ENCODE results near the gene DAPK2. TPM values are rescaled to one million over a fixed set of nuclear protein-coding genes. Genes with fewer than 3 reads are reported as not detected.

Gene DAPK2
- total RNA-seq, 1 donor from 2014 or later = 1.6 TPM

GRCh38 chr15:64022571-64022970 lies 23.7 kb downstream of the DAPK2 start:
- Mint-ChIP-seq H3K27me3 (ENCODE audit: low read depth) (no peaks in the 10 kb centered on the region), H3K36me3 (ENCODE audit: low read depth) (no peaks in the 10 kb centered on the region), H3K4me1 (ENCODE audit: low read depth) (peaks cover 7% of the 10 kb centered on the region), H3K4me3 (ENCODE audit: unreplicated experiment) (no peak overlapping the region), H3K9me3 (ENCODE audit: low read depth) (peaks cover 7% of the 10 kb centered on the region), H3K27ac (ENCODE audit: unreplicated experiment) (no peak overlapping the region)
- DNase-seq (ENCODE audit: low spot score) = no peak
- TF ChIP-seq, protein P1, sequence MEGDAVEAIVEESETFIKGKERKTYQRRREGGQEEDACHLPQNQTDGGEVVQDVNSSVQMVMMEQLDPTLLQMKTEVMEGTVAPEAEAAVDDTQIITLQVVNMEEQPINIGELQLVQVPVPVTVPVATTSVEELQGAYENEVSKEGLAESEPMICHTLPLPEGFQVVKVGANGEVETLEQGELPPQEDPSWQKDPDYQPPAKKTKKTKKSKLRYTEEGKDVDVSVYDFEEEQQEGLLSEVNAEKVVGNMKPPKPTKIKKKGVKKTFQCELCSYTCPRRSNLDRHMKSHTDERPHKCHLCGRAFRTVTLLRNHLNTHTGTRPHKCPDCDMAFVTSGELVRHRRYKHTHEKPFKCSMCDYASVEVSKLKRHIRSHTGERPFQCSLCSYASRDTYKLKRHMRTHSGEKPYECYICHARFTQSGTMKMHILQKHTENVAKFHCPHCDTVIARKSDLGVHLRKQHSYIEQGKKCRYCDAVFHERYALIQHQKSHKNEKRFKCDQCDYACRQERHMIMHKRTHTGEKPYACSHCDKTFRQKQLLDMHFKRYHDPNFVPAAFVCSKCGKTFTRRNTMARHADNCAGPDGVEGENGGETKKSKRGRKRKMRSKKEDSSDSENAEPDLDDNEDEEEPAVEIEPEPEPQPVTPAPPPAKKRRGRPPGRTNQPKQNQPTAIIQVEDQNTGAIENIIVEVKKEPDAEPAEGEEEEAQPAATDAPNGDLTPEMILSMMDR (IDR thresholded peaks at IDR 0.05) = no peak

DNA sequence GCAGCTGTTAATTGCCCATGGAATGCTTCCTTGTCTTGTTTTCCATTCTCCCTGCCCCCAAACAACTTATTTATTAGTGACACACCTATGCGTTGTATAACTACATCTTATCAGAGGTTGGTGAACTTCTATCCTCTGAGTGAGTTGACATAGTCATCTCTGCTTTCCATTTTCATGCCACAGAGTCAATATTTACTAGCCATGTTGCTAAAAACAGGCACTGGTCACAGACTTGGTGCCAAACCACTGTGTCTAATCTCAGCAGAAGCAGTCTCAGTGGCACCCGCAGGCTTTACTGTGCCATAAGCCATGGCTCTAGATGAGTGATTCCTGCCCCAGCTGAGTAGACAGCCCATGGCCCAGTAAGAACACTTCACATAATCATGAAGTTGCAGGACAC lies 26.5 kb downstream of the DAPK2 start:
- Mint-ChIP-seq H3K4me3 (ENCODE audit: unreplicated experiment) (no peak overlapping the region), H3K9me3 (ENCODE audit: low read depth) (peaks cover 7% of the 10 kb centered on the region), H3K27ac (ENCODE audit: unreplicated experiment) (no peak overlapping the region), H3K36me3 (ENCODE audit: low read depth) (no peaks in the 10 kb centered on the region), H3K27me3 (ENCODE audit: low read depth) (no peaks in the 10 kb centered on the region), H3K4me1 (ENCODE audit: low read depth) (peaks cover 9% of the 10 kb centered on the region)
- TF ChIP-seq, protein P1 (IDR thresholded peaks at IDR 0.05) = no peak
- no peak for DNase-seq (ENCODE audit: low spot score)

DNA sequence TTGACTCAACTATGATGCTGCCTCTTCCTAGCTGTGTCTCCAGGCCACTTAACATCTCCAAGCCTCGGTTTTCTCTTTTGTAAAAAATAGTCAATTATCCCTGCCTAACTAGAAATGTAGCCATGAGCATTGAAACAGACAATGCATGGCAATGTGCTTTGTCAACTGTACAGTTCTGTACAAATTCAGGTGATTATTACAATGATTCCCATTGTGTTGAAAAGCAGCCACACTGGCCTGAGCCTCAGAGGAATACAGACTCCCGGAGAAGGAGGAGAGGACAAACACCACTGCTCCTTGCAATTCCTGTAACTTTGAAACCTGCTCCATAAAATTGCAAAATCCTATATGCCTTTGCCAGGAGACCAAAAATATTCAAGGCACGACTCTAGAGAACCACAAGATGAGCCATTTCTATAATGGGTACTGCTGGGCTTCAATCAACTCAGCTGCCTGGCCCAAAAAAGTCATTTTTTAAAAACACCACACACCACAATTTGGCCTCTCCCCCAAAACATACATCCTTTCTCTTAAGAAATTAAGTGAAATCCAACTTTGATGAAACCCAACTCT lies 28.6 kb downstream of the DAPK2 start:
- no peak for DNase-seq (ENCODE audit: low spot score)
- Mint-ChIP-seq H3K4me3 (ENCODE audit: unreplicated experiment) (no peak overlapping the region), H3K4me1 (ENCODE audit: low read depth) (peaks cover 9% of the 10 kb centered on the region)

GRCh38 chr15:64017082-64017588 lies 29.1 kb downstream of the DAPK2 start:
- TF ChIP-seq, protein P1 (IDR thresholded peaks at IDR 0.05) = no peak
- Mint-ChIP-seq H3K27me3 (ENCODE audit: low read depth) (no peaks in the 10 kb centered on the region), H3K9me3 (ENCODE audit: low read depth) (peaks cover 7% of the 10 kb centered on the region), H3K4me1 (ENCODE audit: low read depth) (peaks cover 9% of the 10 kb centered on the region), H3K4me3 (ENCODE audit: unreplicated experiment) (no peak overlapping the region), H3K36me3 (ENCODE audit: low read depth) (no peaks in the 10 kb centered on the region), H3K27ac (ENCODE audit: unreplicated experiment) (no peak overlapping the region)
- DNase-seq (ENCODE audit: low spot score) = no peak

More for the DNA sequence above, 28.6 kb downstream of the DAPK2 start:
- Mint-ChIP-seq H3K27ac (ENCODE audit: unreplicated experiment) (no peak overlapping the region), H3K9me3 (ENCODE audit: low read depth) (peaks cover 7% of the 10 kb centered on the region), H3K36me3 (ENCODE audit: low read depth) (no peaks in the 10 kb centered on the region), H3K27me3 (ENCODE audit: low read depth) (no peaks in the 10 kb centered on the region)
- TF ChIP-seq, protein P1 (IDR thresholded peaks at IDR 0.05) = no peak

- TF ChIP-seq, protein P1 (IDR thresholded peaks at IDR 0.05) = no peak
- H3K27me3 Mint-ChIP-seq (ENCODE audit: low read depth) = no peaks in the 10 kb centered on the region
Measured at GRCh38 chr15:64016257-64016656, 30.0 kb downstream of the DAPK2 start.

More at GRCh38 chr15:64016257-64016656, 30.0 kb downstream of the DAPK2 start:
- peaks cover 13% of the 10 kb centered on the region for H3K4me1 Mint-ChIP-seq (ENCODE audit: low read depth)
- H3K9me3 Mint-ChIP-seq (ENCODE audit: low read depth) = peaks cover 7% of the 10 kb centered on the region
- H3K36me3 Mint-ChIP-seq (ENCODE audit: low read depth) = no peaks in the 10 kb centered on the region
- no peak overlapping the region for H3K4me3 Mint-ChIP-seq (ENCODE audit: unreplicated experiment)
- no peak for DNase-seq (ENCODE audit: low spot score)
- H3K27ac Mint-ChIP-seq (ENCODE audit: unreplicated experiment) = no peak overlapping the region

Data from chondrocyte (in vitro differentiated cells).